Activated CD4-positive, alpha-beta T cell treated with anti-CD3 and anti-CD28 coated beads, Interleukin-2, amount 50 U/mL, for 16 hours (primary cell): Measurements from ENCODE around the gene TREX2.

ENCODE experiments used
- DNase-seq: peaks from one replicate; pipeline ENCODE4 v3.0.0-alpha.2; 2020

Gene TREX2

DNA sequence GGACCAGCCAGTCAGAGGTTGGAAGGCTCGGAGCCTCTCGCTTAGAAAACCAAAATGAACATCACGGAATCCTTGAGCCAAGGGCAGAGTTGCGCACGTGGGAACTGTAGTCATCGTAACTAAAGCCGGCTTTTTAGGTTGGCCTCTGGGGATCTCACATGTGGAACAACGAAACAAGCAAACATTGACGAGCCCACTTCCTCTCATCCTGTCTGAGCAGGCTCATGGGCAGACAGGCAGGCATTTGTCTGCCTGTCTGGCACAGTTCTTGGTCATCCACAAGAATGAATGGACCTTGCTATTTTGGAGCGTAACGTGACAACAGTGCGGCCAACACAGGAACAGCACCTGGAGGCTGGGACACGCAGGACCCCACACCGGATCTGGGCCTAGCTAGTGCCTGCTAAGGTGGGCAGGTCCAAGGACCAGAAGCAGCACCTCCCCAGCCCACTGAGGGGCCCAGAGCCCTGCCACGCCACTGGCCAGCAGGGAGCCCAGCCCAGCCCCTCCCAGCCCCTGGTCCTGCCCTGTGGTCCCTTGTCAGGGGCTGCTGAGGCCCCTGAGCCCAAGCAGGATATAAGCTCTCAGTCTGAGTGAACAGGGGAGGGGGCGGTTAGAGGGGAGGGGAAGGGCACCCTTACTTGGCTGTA, 9.2 kb upstream of the TREX2 start:
- DNase-seq = no peak

GRCh38 chrX:153450949-153451277, 5.1 kb upstream of the TREX2 start:
- no peak for DNase-seq

DNA sequence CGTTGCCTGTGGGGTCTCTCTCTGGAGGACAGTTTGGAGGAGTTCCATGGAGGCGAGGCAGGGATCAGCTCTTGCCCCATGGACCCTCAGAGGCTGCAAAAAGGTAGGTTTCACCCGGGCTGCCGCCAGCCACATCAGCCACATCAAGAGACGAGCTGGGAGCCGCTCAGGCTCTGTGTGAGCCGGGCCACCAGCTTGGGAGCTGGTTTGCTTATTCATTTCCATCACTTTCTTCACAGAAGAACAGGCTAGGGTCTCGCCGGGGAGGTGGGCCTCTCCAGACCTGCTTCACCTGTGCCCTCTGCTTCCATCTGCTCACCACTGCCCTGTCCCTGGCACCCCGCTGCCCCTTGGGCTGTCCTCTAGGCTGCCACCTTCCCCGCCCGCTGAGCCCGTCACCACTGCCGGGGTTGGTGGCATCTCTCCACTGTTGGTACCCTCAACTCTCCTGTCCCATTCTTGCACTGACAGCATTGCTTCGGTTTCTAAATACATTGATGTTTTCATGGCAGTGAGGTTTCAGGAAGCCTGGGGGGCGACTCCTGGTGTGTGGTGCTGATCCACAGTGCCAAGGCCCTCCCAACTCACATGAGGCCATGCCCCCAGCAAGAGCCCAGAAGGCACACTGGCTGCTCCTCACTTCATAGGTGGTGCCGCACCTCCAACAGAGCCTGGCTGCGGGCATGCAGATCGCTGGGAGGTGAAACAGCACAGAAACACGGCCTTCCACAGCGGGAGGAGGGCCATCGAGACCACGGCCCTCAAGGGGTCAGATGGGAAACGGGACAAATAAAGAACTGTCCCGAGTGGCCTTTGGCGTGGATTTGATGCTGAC, 4.5 kb upstream of the TREX2 start:
- DNase-seq = no peak

DNA sequence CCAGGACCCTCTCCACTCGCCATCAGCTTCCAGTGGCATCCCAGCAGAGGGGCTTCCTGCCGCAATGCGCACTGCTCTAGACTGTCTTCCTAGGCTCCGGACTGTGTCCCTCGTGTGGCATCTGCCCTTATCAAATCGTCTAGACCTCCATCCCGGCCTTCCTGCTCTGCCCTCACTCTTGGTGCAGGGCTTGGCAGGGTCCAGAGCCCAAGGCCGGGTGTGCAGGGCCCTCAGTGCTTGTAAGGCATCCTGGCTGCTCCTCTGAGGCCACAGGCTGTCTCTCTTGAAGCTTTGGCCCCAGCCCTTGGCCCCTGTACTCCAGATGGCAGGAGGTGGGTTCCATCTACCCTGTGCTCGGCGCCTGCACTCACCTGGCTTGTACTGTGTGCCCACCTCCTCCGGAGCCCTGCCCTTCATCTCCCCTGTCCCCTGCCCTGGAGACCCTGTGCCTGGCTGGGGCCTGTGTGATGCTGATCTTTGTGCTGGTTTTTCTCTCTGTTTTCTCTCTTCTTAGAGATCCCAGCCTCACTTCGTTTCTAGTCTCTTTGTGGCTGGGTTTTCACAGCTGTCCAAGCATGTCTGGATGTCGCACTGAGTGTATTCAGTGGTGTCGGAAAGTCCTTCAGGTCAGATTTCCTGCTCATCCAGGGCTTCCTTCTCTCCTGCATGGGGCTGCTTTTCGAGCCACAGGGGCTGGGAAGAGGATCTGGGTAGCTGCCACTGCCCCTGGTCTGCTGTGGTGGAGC, 3.7 kb upstream of the TREX2 start:
- DNase-seq = no peak

GRCh38 chrX:153448556-153449367, 2.9 kb upstream of the TREX2 start:
- no peak for DNase-seq

- no peak for DNase-seq
These were observed 1.7 kb upstream of the TREX2 start for GRCh38 chrX:153447581-153447960.

GRCh38 chrX:153446950-153447580, 1.2 kb upstream of the TREX2 start:
- DNase-seq = no peak

DNA sequence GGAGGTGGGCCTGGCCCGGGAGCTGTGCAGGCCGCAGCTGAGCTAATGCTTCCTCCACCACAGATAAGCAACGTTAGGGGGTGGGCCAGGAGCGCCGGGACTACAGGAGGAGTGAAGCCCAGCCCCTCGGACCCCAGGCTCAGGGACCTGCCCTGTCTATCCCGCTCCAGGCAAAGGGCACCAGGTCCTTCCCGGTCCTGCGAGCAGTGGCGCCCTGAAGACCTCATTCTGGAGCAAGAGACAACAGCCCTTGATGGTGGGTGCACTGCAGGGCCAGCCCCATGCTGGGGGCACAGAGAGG, 730 bp upstream of the TREX2 start:
- DNase-seq = no peak

DNA sequence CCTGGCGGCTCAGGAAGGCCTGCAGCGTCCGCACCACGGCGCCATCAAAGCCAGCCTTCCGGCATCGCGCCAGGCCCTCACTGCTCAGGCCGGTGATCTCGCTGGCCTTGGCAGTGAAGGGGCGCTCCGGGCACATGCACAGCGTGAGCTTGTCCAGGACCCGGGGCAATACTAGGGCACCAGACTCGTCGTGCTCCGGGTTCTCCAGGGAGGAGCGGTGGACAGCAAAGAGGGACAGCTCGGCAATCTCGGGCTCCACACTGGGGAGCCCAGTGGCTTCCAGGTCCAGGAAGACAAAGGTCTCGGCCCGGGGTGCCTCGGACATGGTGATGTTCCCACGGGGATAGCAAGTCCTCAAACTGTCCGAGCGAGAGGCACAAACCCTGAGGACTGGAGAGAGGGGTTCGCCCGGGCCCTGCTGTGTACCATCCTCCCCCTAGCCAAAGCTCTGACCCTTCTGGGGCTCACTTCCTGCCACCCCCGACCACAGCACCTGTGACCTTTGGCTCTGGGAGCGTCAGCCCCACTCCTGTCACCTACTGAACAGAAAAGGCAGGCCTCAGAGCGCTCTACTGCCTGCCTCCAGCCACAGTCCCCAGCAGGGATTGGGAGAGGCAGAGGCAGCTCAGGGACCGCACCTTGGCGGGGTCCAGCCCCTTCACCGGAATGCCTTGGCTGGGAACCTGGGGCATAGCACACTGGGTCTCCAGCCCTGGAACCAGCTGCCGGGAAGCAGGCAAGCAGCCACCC, 575 bp downstream of the TREX2 start:
- DNase-seq = no peak

DNA sequence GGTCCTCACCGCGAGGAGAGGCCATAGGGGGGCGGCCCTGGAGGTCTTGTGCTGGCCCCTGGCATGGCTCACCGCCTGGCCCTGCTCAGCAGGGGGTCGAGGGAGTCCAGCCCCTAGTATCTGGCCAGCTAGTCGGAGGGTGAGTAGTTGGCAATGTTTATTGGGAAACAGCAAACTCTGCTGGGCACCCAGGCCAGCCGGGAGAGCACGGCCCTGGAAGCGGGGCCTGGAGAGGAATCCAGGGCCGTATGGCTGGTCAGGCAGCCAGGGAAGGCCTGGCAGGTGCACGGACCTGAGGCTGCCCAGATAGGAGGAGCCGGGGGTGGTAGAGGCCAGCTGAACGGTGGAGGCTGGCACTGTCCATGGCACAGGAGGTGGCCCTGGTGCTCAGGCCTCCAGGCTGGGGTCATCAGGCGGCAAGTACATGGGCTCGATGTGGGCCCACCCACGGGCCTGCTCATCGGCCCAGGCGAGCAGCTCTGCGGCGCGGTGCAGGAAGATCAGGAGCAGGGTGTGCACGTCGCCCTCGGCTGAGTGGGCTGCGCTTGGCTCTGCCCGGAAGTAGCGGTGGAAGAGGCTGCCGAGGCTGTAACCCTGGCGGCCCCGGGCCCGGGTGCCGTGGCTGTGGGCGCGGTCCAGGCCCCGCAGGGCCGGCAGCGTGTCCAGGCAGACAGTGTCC, 1.4 kb downstream of the TREX2 start:
- DNase-seq = no peak

- no peak for DNase-seq
These were observed 2.2 kb downstream of the TREX2 start for GRCh38 chrX:153443476-153444332.

- DNase-seq = no peak
These were observed 3.4 kb downstream of the TREX2 start for GRCh38 chrX:153442463-153442862.

- no peak for DNase-seq
These were observed 3.9 kb downstream of the TREX2 start for GRCh38 chrX:153441981-153442380.

DNA sequence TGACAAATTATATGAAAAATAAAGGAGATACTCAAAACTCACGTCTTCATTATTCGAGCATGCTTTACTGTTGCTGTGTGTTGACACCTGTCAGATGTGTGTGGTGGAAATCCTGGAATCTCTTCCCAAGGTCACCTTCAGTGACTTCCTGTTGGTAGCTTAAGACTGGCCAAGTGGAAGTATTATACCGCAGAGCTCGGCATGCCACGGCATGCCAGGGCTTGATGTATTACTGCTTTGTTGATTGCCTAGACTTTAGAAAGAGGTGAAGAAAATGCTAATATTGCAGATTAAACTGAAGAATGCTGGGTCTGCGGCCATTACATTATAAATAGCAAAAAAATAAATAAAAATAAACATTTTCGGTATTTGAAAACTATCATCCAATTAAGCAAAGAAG, 4.6 kb downstream of the TREX2 start:
- no peak for DNase-seq

DNA sequence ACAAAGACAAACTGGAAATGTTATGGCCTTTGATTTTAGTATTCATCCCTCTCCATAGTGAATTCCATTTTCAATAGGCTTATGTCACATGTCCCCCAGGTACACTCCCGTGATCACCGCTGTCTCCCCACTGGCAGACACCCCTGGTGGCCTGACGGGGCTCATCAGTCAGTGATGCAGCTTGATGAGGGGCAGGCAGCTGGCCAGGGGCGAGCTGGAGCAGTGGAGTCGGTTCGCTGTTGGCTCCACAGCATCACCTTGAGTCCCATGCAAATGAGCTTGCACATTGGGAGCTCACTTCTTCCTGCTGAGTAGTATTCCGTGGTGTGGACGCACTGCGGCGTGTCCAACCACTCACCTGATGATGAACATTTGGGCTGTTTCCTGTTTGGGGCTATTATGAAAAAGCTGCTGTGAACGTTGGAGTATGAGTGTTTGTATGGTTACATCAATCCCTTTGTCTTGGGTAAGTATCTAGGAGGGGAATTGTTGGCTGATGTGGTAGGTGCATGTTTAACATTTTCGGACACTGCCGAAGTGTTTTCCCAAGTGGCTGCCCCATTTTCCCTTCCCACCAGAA, 5.2 kb downstream of the TREX2 start:
- no peak for DNase-seq

DNA sequence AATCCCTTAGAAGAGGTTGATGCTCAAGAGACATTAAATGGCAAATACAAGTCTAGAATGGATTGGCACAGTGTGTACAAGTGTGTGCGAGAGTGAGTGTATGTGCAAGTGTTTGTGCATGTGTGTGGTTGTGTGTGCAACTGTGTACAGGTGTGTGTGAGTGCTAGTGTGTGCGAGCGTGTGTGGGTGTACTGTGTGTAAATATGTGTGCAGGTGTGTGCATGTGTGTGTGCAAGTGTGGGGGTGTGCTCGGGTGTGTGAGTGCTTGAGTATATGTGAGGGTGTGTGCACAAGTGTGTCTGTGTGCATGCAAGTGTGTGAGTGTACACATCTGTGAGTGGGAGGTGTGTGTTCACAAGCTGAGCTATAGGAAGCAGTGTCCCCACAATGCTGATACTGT, 5.9 kb downstream of the TREX2 start:
- DNase-seq = no peak

- no peak for DNase-seq
These were observed 7.3 kb downstream of the TREX2 start for GRCh38 chrX:153438532-153438931.

DNA sequence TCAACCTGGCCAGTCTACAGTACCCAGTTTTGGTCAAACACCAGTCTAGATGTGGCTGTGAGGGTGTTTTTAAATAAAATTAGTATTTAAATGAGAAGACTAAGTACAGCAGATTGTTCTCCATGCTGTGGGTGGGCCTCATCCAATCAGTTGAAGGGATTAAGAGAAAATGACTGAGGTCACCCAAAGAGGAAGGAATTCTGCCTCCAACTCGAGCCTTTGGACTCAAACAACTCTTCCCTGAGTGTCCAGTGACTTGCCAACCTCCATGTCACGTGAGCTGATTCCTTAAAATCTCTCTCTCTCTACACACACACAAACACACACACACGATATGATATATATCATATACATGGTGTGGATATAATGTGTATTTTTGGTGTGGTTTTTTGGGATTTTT, 10.0 kb downstream of the TREX2 start:
- no peak for DNase-seq

DNA sequence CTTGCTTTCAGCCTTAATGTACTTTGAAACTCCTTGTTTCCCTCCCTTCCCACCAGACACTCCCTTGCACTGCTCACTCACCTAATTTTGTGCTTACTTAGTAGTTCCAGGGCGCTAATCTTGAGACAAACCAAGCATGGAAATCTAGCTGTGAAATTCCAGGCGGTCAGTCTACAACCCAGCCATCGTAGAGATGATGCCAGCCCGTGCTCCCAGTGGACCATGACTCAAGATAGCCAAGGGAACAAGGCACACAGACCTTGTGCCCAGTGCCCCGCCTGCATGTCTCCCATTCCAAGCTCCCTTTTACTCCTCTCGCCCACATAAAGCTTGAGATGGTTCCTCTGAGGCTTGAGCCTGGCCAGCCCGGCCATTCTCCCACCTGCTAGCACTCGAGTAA, 11.1 kb downstream of the TREX2 start:
- DNase-seq = no peak

- no peak for DNase-seq
These were observed 12.0 kb downstream of the TREX2 start for GRCh38 chrX:153433781-153434285.
